Measurements from ENCODE around the gene ISCU. TPM values are rescaled to one million over a fixed set of nuclear protein-coding genes. Genes with fewer than 3 reads are reported as not detected.

Gene ISCU
- polyA plus RNA-seq, 1 of the 3 experiments (the other 2 are of a cell fraction): 165 TPM

DNA sequence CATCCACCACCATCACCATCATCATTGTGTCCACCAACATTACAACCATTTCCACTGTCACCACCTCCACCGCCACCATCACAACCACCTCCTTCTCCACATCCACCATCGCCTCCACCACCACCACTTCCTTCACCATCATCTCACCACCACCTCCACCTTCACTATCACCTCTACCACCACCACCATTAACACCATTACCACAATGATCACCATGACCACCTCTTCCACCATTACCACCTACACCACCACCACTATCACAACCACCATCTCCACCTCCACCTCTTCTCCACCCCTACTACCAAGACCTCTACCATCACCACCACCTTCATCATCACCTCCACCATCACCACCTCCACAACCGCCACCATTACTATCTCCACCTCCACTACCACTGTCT is 16.4 kb downstream of the ISCU start (continued):
- TF ChIP-seq, protein P1, sequence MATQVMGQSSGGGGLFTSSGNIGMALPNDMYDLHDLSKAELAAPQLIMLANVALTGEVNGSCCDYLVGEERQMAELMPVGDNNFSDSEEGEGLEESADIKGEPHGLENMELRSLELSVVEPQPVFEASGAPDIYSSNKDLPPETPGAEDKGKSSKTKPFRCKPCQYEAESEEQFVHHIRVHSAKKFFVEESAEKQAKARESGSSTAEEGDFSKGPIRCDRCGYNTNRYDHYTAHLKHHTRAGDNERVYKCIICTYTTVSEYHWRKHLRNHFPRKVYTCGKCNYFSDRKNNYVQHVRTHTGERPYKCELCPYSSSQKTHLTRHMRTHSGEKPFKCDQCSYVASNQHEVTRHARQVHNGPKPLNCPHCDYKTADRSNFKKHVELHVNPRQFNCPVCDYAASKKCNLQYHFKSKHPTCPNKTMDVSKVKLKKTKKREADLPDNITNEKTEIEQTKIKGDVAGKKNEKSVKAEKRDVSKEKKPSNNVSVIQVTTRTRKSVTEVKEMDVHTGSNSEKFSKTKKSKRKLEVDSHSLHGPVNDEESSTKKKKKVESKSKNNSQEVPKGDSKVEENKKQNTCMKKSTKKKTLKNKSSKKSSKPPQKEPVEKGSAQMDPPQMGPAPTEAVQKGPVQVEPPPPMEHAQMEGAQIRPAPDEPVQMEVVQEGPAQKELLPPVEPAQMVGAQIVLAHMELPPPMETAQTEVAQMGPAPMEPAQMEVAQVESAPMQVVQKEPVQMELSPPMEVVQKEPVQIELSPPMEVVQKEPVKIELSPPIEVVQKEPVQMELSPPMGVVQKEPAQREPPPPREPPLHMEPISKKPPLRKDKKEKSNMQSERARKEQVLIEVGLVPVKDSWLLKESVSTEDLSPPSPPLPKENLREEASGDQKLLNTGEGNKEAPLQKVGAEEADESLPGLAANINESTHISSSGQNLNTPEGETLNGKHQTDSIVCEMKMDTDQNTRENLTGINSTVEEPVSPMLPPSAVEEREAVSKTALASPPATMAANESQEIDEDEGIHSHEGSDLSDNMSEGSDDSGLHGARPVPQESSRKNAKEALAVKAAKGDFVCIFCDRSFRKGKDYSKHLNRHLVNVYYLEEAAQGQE (IDR thresholded peaks at IDR 0.05; ENCODE audit: low read depth, low read length): no peak
- TF ChIP-seq, protein P2, sequence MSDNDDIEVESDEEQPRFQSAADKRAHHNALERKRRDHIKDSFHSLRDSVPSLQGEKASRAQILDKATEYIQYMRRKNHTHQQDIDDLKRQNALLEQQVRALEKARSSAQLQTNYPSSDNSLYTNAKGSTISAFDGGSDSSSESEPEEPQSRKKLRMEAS (IDR thresholded peaks at IDR 0.05; ENCODE audit: low read depth): no peak
- TF ChIP-seq RAD21 (IDR thresholded peaks at IDR 0.05; ENCODE audit: low read length) (no peak), TAF1 (IDR thresholded peaks at IDR 0.05; ENCODE audit: borderline replicate concordance, low read depth, low read length) (no peak)

DNA sequence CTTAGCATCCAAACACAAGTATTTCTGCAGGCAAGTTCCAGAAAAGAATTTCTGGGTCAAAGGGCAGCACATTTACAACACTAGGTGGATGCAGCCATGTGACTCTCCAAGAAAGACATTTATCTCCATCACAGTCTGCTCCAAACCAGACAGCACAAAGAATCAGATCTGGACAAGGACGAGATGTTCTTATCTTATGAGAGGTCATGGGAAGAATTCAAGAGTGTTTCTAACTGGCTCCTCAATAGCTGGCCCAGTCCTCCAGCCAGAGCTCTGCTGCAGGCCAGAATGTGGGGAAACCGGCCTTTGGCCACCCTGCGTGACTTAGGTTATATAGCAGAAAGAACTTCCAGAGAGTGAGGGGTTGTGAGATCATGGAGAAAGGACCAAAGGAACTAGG is 18.1 kb downstream of the ISCU start:
- TF ChIP-seq MEF2A (IDR thresholded peaks at IDR 0.05; ENCODE audit: borderline replicate concordance, low read depth) (no peak), MXI1 (IDR thresholded peaks at IDR 0.05; ENCODE audit: low read depth, low read length) (no peak), YY1 (IDR thresholded peaks at IDR 0.05; ENCODE audit: low read depth) (no peak), GABPA (IDR thresholded peaks at IDR 0.05; ENCODE audit: low read depth) (no peak), USF1 (IDR thresholded peaks at IDR 0.05; ENCODE audit: borderline replicate concordance, low read depth) (no peak), FOSL2 (IDR thresholded peaks at IDR 0.05; ENCODE audit: borderline replicate concordance, low read depth) (no peak), EZH2phosphoT487 (IDR thresholded peaks at IDR 0.05; ENCODE audit: borderline replicate concordance, low read depth) (no peak), NRF1 (IDR thresholded peaks at IDR 0.05; ENCODE audit: low read depth, low read length) (no peak), RXRA (IDR thresholded peaks at IDR 0.05; ENCODE audit: borderline replicate concordance, low read depth) (no peak), TCF12 (IDR thresholded peaks at IDR 0.05) (no peak)
- TF ChIP-seq, protein P3, sequence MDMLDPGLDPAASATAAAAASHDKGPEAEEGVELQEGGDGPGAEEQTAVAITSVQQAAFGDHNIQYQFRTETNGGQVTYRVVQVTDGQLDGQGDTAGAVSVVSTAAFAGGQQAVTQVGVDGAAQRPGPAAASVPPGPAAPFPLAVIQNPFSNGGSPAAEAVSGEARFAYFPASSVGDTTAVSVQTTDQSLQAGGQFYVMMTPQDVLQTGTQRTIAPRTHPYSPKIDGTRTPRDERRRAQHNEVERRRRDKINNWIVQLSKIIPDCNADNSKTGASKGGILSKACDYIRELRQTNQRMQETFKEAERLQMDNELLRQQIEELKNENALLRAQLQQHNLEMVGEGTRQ (IDR thresholded peaks at IDR 0.05; ENCODE audit: borderline replicate concordance, low read depth, low read length): no peak
- TF ChIP-seq, protein P2 (IDR thresholded peaks at IDR 0.05; ENCODE audit: low read depth): no peak
- TF ChIP-seq, protein P4, sequence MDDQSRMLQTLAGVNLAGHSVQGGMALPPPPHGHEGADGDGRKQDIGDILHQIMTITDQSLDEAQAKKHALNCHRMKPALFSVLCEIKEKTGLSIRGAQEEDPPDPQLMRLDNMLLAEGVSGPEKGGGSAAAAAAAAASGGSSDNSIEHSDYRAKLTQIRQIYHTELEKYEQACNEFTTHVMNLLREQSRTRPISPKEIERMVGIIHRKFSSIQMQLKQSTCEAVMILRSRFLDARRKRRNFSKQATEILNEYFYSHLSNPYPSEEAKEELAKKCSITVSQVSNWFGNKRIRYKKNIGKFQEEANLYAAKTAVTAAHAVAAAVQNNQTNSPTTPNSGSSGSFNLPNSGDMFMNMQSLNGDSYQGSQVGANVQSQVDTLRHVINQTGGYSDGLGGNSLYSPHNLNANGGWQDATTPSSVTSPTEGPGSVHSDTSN (IDR thresholded peaks at IDR 0.05): no peak
- TF ChIP-seq, protein P5, sequence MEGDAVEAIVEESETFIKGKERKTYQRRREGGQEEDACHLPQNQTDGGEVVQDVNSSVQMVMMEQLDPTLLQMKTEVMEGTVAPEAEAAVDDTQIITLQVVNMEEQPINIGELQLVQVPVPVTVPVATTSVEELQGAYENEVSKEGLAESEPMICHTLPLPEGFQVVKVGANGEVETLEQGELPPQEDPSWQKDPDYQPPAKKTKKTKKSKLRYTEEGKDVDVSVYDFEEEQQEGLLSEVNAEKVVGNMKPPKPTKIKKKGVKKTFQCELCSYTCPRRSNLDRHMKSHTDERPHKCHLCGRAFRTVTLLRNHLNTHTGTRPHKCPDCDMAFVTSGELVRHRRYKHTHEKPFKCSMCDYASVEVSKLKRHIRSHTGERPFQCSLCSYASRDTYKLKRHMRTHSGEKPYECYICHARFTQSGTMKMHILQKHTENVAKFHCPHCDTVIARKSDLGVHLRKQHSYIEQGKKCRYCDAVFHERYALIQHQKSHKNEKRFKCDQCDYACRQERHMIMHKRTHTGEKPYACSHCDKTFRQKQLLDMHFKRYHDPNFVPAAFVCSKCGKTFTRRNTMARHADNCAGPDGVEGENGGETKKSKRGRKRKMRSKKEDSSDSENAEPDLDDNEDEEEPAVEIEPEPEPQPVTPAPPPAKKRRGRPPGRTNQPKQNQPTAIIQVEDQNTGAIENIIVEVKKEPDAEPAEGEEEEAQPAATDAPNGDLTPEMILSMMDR (IDR thresholded peaks at IDR 0.05): no peak
- no peak overlapping the region for H3K4me3 ChIP-seq (ENCODE audit: low read depth in 2 of 2, low read length in 1 of 2)
- no peaks in the 10 kb centered on the region for H3K36me3 ChIP-seq (replicated peaks in 1 of 2; ENCODE audit: control insufficient read depth in 1 of 2, insufficient read depth in 2 of 2, low read length in 1 of 2)
- no peaks in the 10 kb centered on the region; a peak in 1 of 4 replicates for H3K4me1 ChIP-seq (ENCODE audit: control insufficient read depth in 1 of 2, insufficient read depth in 2 of 2, low read depth in 1 of 2, low read length in 1 of 2)
- H2AFZ ChIP-seq (ENCODE audit: low read depth): no peak overlapping the region
- H3K9me2 ChIP-seq: no peaks in the 10 kb centered on the region
- WGBS (ENCODE audit: low lambda C conversion rate): 48% methylated on average over 3 of the region's 3 CpGs
- H3K9me3 ChIP-seq: no peaks in the 10 kb centered on the region
- H4K20me1 ChIP-seq (ENCODE audit: insufficient read depth): no peaks in the 10 kb centered on the region
- H3K79me2 ChIP-seq (ENCODE audit: insufficient read depth): no peaks in the 10 kb centered on the region
- no peak overlapping the region for H3K27ac ChIP-seq (ENCODE audit: low read depth in 2 of 2, low read length in 1 of 2)
- H3K27me3 ChIP-seq (ENCODE audit: insufficient read depth): no peaks in the 10 kb centered on the region
- ChIA-PET CTCF (interaction anchor here (4.7 kb wide), 1 partner anchor 37 kb away, joined by 38 read pairs; no protein-coding TSS in a partner anchor), POLR2A (no interaction called here)
- H3K9ac ChIP-seq: no peak overlapping the region
- H3K4me2 ChIP-seq: no peak overlapping the region
- no peak for DNase-seq
- H3F3A ChIP-seq (replicated peaks; ENCODE audit: insufficient read depth): no peaks in the 10 kb centered on the region

Measured in SK-N-SH (cell line).